NCI-H2227 (cell line): Measurements from ENCODE around the gene KCTD19.

ENCODE experiments used
- DNase-seq: peaks from one replicate; lab custom pipeline; 2025; ENCODE audit not compliant: unreplicated experiment; lab: John Stamatoyannopoulos, UW

Gene KCTD19

DNA sequence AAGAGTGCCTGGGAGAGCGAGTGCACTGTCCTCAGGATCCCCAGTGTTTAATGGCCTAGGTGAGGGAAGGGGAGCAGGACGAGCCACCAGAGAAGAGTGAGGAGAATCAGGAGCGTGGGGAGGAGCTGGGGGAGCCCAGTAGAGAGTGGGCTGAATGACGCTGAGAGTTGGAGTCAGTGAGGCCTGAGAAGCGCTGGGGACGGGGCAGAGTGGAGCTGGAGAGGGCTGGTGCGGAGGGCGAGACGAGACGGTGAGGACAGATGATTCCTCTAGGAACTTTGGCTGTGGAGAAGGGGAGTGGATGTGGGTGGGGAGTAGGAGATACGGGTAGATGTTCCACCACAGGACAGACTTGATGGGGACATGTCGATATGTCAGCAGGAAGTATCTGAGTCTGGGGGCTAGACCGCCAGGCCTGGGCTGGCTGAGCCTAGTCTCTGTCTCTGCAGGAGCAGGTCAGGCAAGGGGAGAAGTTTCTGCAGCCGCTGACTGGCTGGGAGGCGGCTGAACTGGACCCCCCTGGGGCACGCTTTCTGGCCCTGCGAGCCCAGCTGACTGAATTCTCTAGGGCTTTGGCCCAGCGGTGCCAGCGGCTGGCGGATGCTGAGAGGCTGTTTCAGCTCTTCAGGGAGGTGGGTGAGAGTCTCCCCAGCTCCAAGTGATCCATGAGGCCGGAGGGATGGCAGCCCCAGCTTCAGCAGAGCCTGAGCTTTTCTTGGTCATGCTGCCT is 42.5 kb downstream of the KCTD19 start:
- DNase-seq = no peak

DNA sequence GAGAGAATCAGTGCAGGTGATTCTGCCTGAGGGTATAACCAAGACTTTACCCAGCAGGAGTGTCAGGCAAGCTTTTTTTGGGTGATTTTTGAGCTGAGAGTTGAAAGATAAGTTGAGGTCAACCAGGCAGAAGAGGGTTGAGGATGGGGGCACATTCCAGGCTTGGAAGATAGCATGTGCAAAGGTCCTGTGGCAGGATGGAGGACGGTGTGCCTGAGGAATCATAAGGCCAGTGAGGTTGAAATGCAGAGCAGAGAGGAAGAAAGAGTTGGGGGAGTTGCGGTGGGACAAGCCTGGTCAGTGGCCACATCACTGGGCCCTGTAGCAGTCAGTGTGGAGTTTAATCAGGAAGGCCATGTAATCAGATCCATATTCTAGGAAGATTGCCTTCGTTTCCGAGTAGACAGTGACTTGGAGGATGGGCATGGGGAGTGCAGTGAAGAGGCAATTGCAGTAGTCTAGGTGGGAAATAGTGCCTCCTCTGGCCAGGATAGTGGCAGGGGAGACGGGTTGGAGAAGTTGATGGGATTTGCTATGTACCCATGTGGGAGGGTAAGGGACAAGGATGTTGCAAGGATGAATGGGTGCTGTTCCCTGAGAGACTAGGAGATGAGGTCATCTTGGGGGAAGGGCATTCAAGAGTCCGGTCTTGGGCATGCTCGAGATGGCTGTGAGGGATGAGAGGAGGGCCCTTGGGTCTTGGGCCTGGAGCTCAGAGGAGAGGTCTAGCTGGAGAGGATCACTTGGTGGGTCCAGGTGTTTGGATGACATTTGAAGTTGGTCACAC is 43.3 kb downstream of the KCTD19 start:
- no peak for DNase-seq

DNA sequence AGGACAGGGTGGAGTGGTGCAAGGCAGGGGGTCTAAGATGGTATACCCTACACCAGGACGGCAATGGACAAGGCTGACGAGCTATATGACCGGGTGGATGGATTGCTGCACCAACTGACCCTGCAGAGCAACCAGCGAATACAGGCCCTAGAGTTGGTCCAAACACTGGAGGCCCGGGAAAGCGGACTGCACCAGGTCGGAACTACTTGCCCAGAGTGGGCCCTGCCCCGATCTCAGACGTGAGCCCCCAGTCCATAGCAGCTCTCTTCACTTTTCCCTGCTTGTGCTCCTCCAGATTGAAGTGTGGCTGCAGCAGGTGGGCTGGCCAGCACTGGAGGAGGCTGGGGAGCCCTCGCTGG is 44.1 kb downstream of the KCTD19 start:
- DNase-seq = no peak

DNA sequence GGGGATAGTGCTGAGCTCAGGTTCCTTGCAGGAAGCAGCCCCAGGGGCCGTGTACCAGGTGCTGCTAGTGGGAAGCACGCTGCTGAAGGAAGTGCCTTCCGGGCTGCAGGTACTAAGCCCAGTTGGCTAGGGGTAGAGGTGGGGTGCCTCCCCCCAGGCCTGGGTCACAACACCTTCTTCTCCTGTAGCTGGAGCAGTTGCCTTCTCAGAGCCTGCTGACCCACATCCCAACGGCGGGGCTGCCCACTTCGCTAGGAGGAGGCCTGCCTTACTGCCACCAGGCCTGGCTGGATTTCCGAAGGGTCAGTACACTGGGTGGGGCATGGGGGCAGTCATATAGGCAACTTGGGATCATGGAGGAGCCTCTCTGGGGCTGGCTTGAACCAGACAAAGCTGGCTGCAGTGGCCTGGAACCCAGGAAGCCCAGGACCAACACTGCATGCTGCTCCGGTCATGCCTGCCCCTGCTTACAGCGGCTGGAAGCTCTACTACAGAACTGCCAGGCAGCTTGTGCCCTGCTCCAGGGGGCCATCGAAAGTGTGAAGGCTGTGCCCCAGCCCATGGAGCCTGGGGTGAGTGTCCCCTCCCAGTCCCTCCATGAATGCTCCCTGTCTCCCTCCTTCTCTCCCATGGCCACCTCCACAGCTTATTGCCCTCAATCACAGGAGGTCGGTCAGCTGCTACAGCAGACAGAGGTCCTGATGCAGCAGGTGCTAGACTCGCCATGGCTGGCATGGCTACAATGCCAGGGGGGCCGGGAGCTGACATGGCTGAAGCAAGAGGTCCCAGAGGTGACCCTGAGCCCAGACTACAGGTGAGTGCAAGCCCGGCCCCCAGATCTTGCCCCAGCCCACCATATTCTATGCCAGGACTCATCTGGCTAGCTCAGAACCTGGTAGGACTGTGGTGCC is 44.8 kb downstream of the KCTD19 start:
- no peak for DNase-seq

DNA sequence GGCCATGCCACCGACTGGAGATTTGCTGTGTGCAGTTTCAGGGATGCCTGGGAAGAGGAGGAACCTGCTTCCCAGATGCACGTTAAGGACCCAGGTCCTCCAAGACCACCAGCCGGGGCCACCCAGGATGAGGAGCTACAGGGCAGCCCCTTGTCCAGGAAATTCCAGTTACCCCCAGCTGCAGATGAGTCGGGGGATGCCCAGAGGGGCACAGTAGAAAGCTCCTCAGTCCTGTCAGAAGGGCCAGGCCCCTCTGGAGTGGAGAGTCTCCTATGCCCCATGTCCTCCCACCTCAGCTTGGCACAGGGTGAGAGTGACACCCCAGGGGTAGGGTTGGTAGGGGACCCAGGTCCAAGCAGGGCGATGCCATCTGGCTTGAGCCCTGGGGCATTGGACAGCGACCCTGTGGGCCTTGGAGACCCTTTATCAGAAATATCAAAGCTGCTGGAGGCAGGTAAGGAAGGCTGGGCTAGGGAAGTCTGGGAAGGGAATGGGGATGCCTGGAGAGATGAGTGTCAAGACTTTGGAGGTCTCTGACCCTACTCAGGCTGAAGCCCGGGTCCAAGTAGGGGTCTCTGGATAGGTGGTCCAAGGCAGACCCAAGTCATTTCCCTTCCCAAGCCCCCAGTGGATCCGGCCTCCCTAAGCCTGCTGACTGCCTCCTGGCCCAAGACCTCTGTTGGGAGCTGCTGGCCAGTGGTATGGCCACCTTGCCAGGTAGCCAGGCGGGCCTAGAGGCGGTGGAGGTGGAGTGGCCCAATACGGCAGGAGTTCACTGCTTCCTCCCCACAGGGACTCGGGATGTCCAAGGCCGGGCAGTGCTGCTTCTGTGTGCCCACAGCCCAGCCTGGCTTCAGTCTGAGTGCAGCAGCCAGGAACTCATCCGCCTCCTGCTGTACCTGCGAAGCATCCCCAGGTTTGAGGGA is 46.2 kb downstream of the KCTD19 start:
- no peak for DNase-seq

DNA sequence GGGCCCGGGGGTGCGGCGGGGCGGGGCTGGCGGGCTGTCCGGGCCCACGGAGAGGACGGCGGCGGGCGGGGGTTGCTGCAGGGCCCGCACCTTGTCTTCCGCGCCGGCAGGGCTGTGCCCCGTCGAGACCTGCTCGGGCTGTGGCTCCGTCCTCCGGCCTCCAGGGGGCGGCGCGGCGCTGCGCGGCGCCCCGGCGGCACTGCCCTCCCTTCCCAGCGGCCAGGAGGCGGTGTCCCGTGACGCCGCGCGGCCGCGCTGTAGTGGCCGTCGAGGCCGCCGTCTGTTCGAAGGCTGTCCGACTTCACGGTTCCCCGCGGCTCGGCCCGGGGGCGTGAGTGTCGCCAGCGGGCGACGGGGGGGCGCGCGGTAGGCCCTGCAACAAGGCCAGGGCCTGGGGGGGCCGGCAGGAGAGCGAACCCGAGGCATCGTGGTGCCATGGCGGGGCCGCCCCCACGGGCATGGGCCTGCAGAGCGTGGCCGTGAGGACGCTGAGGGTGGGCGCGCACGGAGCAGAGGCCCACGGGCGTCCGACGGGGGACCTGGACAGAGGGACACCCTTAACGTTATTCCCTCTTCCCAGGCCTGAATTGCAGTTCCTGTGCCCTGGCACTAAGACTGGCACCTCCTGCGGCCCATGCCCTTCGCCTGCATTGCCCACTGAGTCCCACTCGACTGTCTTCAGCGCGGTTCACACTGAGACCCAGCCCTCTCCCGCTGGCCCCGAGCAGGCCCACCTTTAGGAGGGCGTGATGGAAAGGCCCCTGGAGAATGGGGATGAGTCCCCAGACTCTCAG is 47.0 kb downstream of the KCTD19 start, which contains the start of gene PLEKHG4:
TSS of gene PLEKHG4 (plus strand) at position 237 of the 794 bp plus-strand sequence. CDS start at position 750, 513 bp downstream.
- peak; percentile 83 for DNase-seq

DNA sequence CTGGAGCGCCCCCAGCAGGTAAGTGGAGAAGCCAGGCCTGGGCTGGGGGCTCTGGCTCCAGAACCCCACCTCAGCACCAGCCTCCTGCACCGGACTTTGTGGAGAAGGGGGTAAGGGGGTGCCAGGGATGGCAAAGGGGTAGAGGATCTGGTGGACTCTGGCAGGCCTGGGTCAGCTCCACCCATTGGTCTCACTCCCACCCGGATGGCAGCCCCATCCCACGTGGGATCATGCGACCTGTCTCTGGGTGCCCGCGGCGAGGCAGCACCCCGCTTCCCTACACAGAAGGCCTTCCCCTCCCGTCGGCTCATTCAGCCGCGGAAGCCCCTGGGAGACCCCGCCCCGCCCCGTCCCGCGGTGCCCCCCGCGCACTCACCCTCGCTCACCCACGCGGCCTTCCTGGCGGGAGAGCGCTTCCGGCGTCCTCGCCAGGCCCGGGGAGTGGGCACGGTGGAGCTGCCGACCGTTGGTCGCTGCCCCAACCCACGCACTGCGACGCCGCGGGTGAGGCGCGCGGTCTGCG is 47.7 kb downstream of the KCTD19 start:
- peak; percentile 53 for DNase-seq

DNA sequence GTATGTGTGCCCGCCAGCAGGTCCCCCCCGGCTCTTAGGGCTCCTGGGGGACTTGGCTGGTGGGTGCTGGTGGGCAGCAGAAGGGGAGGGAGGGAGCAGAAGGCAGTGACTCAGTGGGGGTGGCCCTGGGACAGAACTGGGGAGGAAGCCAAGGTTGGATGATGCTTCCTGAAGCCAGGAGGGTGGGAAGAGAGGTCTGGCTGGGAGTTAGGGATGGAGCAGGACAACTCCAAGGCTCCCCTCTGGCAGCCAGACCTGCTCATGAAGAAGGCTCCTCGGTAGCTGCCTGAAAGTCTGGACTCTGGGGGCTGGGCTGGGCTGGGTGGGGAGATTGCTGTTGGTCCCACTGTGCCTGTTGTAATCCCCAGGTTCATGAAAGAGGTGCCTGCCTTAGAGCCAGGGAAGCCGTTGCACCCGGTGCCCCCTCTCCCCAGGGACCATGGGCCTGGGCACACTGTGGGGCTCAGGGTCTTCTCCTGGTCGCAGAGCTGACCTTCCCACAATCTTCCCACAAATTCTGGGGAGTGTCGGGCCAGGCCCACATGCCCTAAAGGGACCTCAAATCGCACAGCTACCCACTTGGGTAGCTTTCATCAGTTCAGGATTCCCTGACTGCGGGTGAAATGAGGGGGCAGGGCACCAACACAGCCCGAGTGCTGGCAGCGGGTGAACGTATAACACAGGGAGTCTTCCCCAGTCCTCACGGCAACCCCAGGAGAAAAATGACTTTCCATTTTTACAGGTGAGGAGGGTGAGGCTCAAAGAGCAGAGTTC is 48.4 kb downstream of the KCTD19 start:
- no peak for DNase-seq

DNA sequence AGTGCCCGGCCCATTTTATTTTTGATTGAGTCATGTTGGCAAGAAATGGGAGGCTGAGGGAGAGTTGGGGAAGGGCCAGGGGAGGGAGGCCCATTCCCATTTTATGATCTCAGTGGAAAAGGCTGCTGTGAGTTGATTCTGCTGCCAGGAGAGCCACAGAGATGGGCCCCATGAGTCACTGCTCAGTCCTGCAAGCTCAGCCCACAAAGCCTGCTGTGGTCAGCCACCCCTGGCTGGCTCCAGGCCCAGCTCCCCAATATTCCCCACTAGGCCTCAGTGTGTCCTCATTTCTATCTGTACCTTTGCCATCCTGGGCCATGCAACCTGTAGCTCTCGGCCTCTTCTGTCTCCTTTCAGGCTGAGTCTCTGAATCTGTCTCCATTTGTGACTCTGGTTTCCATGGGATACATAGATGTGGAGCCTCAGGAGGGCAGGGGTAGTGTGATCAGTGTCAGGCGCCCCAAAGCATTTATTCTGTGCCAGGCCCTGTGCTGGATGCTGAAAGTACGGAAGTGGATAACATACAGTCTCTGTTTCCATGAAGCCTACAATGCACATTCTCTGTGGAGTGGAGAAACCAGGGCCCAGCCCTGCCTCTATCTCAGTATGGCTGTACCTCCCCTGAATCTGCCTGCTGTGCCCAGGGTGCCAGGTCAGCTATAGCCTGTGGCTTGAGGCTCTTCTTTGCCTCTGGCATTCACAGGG is 49.1 kb downstream of the KCTD19 start:
- DNase-seq = no peak

DNA sequence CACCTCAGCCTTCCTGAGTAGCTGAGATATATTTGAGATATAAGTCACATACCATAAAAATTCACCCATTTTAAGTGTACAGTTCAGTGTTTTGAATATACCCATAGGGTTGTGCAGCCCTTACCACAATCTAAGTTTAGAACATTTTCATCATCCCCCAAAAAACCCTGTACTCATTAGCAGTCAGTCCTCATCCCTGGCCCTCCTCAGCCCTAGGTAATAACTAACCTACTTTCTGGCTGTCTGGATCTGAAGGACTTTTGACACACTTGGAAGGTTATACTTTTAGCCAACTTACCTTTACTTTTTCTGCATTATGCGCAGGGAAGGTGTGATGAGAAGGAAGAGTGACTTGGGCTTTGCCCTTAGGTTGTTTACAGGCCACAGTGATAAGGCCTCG is 51.2 kb downstream of the KCTD19 start:
- no peak for DNase-seq

DNA sequence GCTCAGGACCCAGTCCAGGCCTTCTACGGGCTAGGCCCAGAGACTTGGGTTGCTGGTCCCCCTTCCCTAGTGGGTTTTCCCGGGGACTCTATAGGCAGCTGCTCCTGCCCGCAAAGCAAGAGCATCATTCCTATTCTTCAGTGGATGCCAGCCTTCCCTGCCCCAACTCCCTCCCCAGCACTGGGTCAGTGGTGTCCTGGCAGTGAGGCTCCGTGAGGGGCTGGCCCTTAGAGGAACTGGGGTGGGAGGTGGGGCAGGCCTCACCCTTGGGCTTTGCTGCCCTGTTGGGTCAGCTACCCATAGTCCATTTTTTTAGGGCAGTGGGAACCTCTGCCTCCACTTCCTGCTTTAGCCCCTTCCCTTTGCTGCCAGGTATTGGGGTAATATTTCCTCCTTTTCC is 55.1 kb downstream of the KCTD19 start:
- no peak for DNase-seq

DNA sequence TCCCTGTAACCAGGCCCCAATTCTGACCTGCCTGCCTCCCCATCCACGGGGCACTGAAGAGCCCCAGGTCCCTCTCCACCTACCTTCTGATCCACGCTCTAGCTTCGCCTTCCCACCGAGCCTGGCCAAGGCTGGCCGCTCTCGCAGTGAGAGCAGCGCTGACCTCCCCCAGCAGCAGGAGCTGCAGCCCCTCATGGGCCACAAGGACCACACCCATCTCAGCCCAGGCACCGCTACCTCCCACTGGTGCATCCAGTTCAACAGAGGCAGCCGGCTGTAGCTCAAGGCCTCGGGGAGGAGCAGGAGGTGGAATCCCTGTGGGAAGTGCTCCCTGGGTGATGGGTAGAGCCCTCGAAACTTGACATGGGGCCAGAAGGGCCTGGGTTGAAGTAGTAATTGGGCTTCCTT is 55.6 kb downstream of the KCTD19 start:
- DNase-seq = no peak

DNA sequence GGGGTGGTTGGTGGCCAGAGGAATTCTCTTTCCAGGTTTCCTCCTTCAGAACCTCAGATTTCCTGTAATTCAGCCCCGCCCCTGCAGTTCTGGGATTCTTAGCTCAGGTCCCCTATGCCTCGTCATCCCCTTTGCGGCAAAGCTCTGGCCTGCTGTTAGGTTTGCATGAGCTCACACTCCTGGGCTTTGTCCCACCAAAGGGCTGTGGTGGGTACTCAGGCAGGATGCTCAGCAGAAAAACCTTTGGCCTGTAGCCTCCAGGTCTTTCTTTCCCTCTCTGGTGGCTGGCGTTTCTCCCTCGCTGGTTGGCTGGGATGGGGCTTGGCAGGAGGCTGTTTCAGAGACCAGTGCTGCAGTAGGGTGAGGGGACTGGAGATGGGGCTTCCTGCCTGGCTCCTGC is 56.8 kb downstream of the KCTD19 start:
- no peak for DNase-seq

DNA sequence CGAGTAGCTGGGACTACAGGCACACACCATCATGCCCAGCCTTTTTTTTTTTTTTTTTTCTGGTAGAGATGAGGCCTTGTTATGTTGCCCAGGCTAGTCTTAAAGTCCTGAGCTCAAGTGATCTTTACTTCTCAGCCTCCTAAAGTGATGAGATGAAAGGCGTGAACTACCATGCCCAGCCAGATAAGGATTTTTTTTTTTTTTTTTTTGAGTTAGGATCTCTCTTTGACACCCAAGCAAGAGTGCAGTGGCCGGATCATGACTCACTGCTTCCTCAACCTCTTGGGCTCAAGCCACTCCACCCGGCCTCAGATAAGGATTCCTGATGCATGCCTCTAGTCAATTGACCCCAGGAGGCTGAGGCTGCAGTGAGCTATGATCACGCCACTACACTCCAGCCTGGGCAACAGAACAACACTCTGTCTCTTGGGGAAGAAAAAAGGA is 58.4 kb downstream of the KCTD19 start:
- DNase-seq = no peak

DNA sequence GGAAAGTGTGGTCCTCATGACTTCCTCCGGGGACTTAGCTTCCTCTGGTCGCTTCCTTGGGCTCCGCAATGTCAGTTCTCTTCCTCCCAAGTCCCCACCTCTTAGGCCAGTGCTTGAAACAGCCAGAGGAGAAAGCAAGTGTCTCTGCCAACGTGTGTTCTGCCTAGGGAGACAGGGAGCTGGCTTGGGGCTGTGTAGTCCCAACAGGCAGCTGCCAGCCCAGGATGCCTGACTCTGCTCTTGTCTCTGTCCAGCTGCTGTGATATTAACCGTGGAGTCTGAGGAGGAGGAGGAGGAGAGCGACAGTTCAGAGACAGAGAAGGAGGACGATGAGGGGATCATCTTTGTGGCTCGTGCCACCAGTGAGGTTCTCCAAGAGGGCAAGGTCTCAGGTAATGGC is 60.7 kb downstream of the KCTD19 start:
- DNase-seq = no peak

DNA sequence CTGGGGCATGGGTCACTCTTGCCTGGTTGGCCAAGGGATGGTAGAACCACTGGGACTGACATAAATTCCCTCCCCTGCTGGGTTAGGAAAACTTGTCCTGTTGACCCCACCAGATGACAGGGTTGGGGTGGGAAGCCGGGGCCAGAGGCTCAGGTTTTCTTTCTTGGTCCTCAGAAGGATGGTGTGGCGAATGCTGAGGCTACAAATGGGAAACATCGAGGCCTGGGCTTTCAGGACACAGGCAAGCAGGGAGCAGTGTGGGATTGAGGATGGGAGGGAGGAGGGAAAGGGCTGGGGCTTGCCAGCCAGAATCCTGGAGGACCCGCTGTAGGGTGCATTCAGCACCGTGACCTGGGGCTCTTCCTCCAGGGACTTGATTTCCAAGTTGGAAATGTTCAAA is 61.7 kb downstream of the KCTD19 start:
- no peak for DNase-seq

DNA sequence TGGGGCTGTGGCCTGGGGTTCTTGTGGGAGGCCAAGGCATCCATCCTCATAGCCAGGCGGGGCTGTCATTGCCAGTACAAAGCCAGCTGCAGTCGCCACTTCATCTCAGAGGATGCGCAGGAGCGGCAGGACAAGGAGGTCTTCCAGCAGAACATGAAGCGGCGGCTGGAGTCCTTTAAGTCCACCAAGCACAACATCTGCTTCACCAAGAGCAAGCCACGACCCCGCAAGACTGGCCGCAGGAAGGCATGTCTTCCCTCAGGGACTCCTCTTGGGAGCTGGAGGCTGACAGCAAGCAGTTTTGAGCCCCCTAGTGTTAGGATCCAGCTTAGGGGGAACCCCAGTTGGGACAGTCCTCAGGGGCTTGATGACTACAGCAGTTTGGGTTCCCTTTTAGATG is 62.3 kb downstream of the KCTD19 start:
- no peak for DNase-seq

DNA sequence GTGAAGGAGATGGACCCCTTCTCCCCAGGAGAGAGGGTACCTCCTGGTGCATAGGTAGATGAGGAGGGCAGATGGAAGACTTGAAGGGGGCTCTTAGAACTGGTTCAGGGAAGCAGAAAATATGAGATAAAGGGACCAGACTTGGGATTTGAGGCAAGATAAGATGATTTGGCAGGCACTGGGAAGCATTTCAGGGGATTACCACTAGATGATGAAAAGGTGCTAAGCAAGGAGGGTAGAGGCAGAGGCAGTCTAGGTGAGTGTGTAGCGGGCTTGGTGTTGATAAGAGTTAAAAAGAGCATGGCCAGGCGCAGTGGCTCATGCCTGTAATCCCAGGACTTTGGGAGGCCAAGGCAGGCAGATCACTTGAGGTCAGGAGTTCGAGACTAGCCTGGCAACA is 63.3 kb downstream of the KCTD19 start:
- no peak for DNase-seq
